Activated CD4-positive, CD25-positive, alpha-beta regulatory T cell treated with anti-CD3 and anti-CD28 coated beads, Interleukin-2, amount 50 U/mL, for 24 hours (primary cell): ENCODE measurements around the gene CDK5RAP3.
"Not testable (repeated sequence)": the region's sequence is repeated elsewhere in the genome, so short reads cannot be mapped to it uniquely, and the experiment has no call there.

ENCODE experiments used
- ATAC-seq, 2 donors: fragments of 150-1000 bp; cut with Tn5 transposase; one replicate each; pipeline ENCODE4 v1.10.0; 2021; ENCODE audit warnings: mild to moderate bottlenecking in 1 of 2, moderate library complexity in 1 of 2

The CDK5RAP3 gene

GRCh38 chr17:47975823-47976205 is 4.9 kb downstream of the CDK5RAP3 start:
- no peak for ATAC-seq

GRCh38 chr17:47978324-47978723 is 7.4 kb downstream of the CDK5RAP3 start:
- peak; percentile 67 to 73 for ATAC-seq

GRCh38 chr17:47980541-47980940 is 9.6 kb downstream of the CDK5RAP3 start:
- no peak for ATAC-seq

GRCh38 chr17:47981462-47981861 is 10.5 kb downstream of the CDK5RAP3 start:
- no peak for ATAC-seq

- no peak for ATAC-seq
These were observed 11.2 kb downstream of the CDK5RAP3 start for GRCh38 chr17:47982091-47982617.

GRCh38 chr17:47982645-47983390 is 11.9 kb downstream of the CDK5RAP3 start:
- ATAC-seq = no peak

GRCh38 chr17:47983492-47984223 is 12.7 kb downstream of the CDK5RAP3 start:
- no peak for ATAC-seq

GRCh38 chr17:47986520-47986919 is 15.6 kb downstream of the CDK5RAP3 start:
- no peak for ATAC-seq

- ATAC-seq = no peak
These were observed 16.4 kb downstream of the CDK5RAP3 start for GRCh38 chr17:47987240-47987835.

- not testable (repeated sequence) for ATAC-seq
These were observed 17.5 kb downstream of the CDK5RAP3 start for GRCh38 chr17:47988445-47988844.

- no peak for ATAC-seq
These were observed 18.2 kb downstream of the CDK5RAP3 start for GRCh38 chr17:47989159-47989558.

GRCh38 chr17:47989700-47990099 is 18.8 kb downstream of the CDK5RAP3 start:
- ATAC-seq = no peak

- no peak for ATAC-seq
These were observed 20.2 kb downstream of the CDK5RAP3 start for GRCh38 chr17:47990962-47991731.

- ATAC-seq = no peak
These were observed 21.3 kb downstream of the CDK5RAP3 start for GRCh38 chr17:47992216-47992615.

GRCh38 chr17:47993031-47993564 is 22.2 kb downstream of the CDK5RAP3 start:
- ATAC-seq = no peak

GRCh38 chr17:47993964-47994363 is 23.1 kb downstream of the CDK5RAP3 start:
- ATAC-seq = no peak

GRCh38 chr17:47994724-47995123 is 23.8 kb downstream of the CDK5RAP3 start:
- ATAC-seq = no peak

- no peak for ATAC-seq
These were observed 24.5 kb downstream of the CDK5RAP3 start for GRCh38 chr17:47995241-47995935.

- ATAC-seq = no peak
These were observed 25.3 kb downstream of the CDK5RAP3 start for GRCh38 chr17:47996201-47996600.

- no peak for ATAC-seq
These were observed 26.7 kb downstream of the CDK5RAP3 start for GRCh38 chr17:47997586-47997985.

- ATAC-seq = no peak
These were observed 27.1 kb downstream of the CDK5RAP3 start for GRCh38 chr17:47998044-47998443.

- ATAC-seq = no peak
These were observed 28.7 kb downstream of the CDK5RAP3 start for GRCh38 chr17:47999582-47999981.
